ENCODE data around the gene ITPKC.

The ITPKC gene

GRCh38 chr19:40685016-40685526 is 31.8 kb upstream of the ITPKC start:
- ChIA-PET CTCF (no interaction called here), POLR2A (interaction anchor here (0.6 kb wide), 1 partner anchor 23 kb away, joined by 3 read pairs; no protein-coding TSS in a partner anchor)
- Histone ChIP-seq H3K27ac (ENCODE audit: insufficient read depth in 1 of 2, low read depth in 1 of 2, low read length in 2 of 2, poor library complexity in 1 of 2, severe bottlenecking in 2 of 2) (no peak overlapping the region), H3K9me3 (ENCODE audit: control extremely low read depth in 1 of 5, control insufficient read depth in 4 of 5, insufficient read depth in 2 of 5, low read depth in 1 of 5, low read length in 4 of 5) (no peaks in the 10 kb centered on the region), H3K4me1 (ENCODE audit: control extremely low read depth in 1 of 4, control insufficient read depth in 4 of 4, insufficient read depth in 4 of 4, low read length in 3 of 4) (peaks cover 0 to 13% (median 7%) of the 10 kb centered on the region in 4 experiments), H3K36me3 (ENCODE audit: control insufficient read depth in 4 of 4, insufficient read depth in 4 of 4, low read length in 3 of 4) (peaks cover 0 to 40% (median 18%) of the 10 kb centered on the region in 4 experiments), H3K4me3 (ENCODE audit: control insufficient read depth in 1 of 7, extremely low read depth in 1 of 7, insufficient read depth in 4 of 7, low read depth in 2 of 7, low read length in 6 of 7) (no peak overlapping the region), H3K27me3 (replicated peaks in 2 of 5; ENCODE audit: control insufficient read depth in 4 of 5, insufficient read depth in 5 of 5, low read length in 4 of 5) (no peaks in the 10 kb centered on the region)
- DNase-seq: no peak
- 89% methylated on average over 3 of the region's 3 CpGs for WGBS (ENCODE audit: insufficient coverage)

GRCh38 chr19:40685563-40685962 is 31.3 kb upstream of the ITPKC start:
- ChIA-PET CTCF (no interaction called here), POLR2A (interaction anchor here (0.6 kb wide), 1 partner anchor 23 kb away, joined by 3 read pairs; no protein-coding TSS in a partner anchor)
- H3K36me3 ChIP-seq (ENCODE audit: control insufficient read depth in 4 of 4, insufficient read depth in 4 of 4, low read length in 3 of 4): peaks cover 0 to 38% (median 17%) of the 10 kb centered on the region in 4 experiments
- 90% methylated on average over 3 of the region's 6 CpGs for WGBS (ENCODE audit: insufficient coverage)
- H3K27me3 ChIP-seq (replicated peaks in 2 of 5; ENCODE audit: control insufficient read depth in 4 of 5, insufficient read depth in 5 of 5, low read length in 4 of 5): no peaks in the 10 kb centered on the region
- no peaks in the 10 kb centered on the region for H3K9me3 ChIP-seq (ENCODE audit: control extremely low read depth in 1 of 5, control insufficient read depth in 4 of 5, insufficient read depth in 2 of 5, low read depth in 1 of 5, low read length in 4 of 5)
- no peak for DNase-seq
- no peak overlapping the region for H3K27ac ChIP-seq (ENCODE audit: insufficient read depth in 1 of 2, low read depth in 1 of 2, low read length in 2 of 2, poor library complexity in 1 of 2, severe bottlenecking in 2 of 2)
- H3K4me1 ChIP-seq (ENCODE audit: control extremely low read depth in 1 of 4, control insufficient read depth in 4 of 4, insufficient read depth in 4 of 4, low read length in 3 of 4): peaks cover 0 to 15% (median 9%) of the 10 kb centered on the region in 4 experiments
- no peak overlapping the region for H3K4me3 ChIP-seq (ENCODE audit: control insufficient read depth in 1 of 7, extremely low read depth in 1 of 7, insufficient read depth in 4 of 7, low read depth in 2 of 7, low read length in 6 of 7)

GRCh38 chr19:40686882-40687524 is 29.9 kb upstream of the ITPKC start:
- no peaks in the 10 kb centered on the region for H3K27me3 ChIP-seq (replicated peaks in 2 of 5; ENCODE audit: control insufficient read depth in 4 of 5, insufficient read depth in 5 of 5, low read length in 4 of 5)
- peaks cover 0 to 28% (median 22%) of the 10 kb centered on the region in 4 experiments for H3K4me1 ChIP-seq (ENCODE audit: control extremely low read depth in 1 of 4, control insufficient read depth in 4 of 4, insufficient read depth in 4 of 4, low read length in 3 of 4)
- peaks cover 0 to 30% (median 10%) of the 10 kb centered on the region in 4 experiments for H3K36me3 ChIP-seq (ENCODE audit: control insufficient read depth in 4 of 4, insufficient read depth in 4 of 4, low read length in 3 of 4)
- 93% methylated on average over 9 of the region's 14 CpGs for WGBS (ENCODE audit: insufficient coverage)
- DNase-seq: no peak
- CTCF ChIA-PET: no interaction called here
- no peak overlapping the region for H3K4me3 ChIP-seq (ENCODE audit: control insufficient read depth in 1 of 7, extremely low read depth in 1 of 7, insufficient read depth in 4 of 7, low read depth in 2 of 7, low read length in 6 of 7)
- POLR2A ChIA-PET: no interaction called here
- no peaks in the 10 kb centered on the region for H3K9me3 ChIP-seq (ENCODE audit: control extremely low read depth in 1 of 5, control insufficient read depth in 4 of 5, insufficient read depth in 2 of 5, low read depth in 1 of 5, low read length in 4 of 5)
- no peak overlapping the region for H3K27ac ChIP-seq (ENCODE audit: insufficient read depth in 1 of 2, low read depth in 1 of 2, low read length in 2 of 2, poor library complexity in 1 of 2, severe bottlenecking in 2 of 2)

- H3K27me3 ChIP-seq (replicated peaks in 2 of 5; ENCODE audit: control insufficient read depth in 4 of 5, insufficient read depth in 5 of 5, low read length in 4 of 5): no peaks in the 10 kb centered on the region
- no peaks in the 10 kb centered on the region for H3K9me3 ChIP-seq (ENCODE audit: control extremely low read depth in 1 of 5, control insufficient read depth in 4 of 5, insufficient read depth in 2 of 5, low read depth in 1 of 5, low read length in 4 of 5)
- DNase-seq: peak in 2 of 3 donors; percentile 39 to 44
- ChIA-PET CTCF (interaction anchor here (0.7 kb wide), 1 partner anchor 26 kb away, joined by 4 read pairs; no protein-coding TSS in a partner anchor), POLR2A (no interaction called here)
- H3K36me3 ChIP-seq (ENCODE audit: control insufficient read depth in 4 of 4, insufficient read depth in 4 of 4, low read length in 3 of 4): peaks cover 0 to 29% (median 11%) of the 10 kb centered on the region in 4 experiments
- H3K27ac ChIP-seq (ENCODE audit: insufficient read depth in 1 of 2, low read depth in 1 of 2, low read length in 2 of 2, poor library complexity in 1 of 2, severe bottlenecking in 2 of 2): no peak overlapping the region
- no peak overlapping the region for H3K4me3 ChIP-seq (ENCODE audit: control insufficient read depth in 1 of 7, extremely low read depth in 1 of 7, insufficient read depth in 4 of 7, low read depth in 2 of 7, low read length in 6 of 7)
- peaks cover 0 to 28% (median 23%) of the 10 kb centered on the region in 4 experiments for H3K4me1 ChIP-seq (ENCODE audit: control extremely low read depth in 1 of 4, control insufficient read depth in 4 of 4, insufficient read depth in 4 of 4, low read length in 3 of 4)
- 85% methylated on average over 12 of the region's 12 CpGs for WGBS (ENCODE audit: insufficient coverage)
Measured at GRCh38 chr19:40687525-40688016, 29.3 kb upstream of the ITPKC start.

- WGBS (ENCODE audit: insufficient coverage): no CpG with 5 or more reads among the region's 1 CpG
- POLR2A ChIA-PET: no interaction called here
- no peak for DNase-seq
- H3K36me3 ChIP-seq (ENCODE audit: control insufficient read depth in 4 of 4, insufficient read depth in 4 of 4, low read length in 3 of 4): peaks cover 0 to 30% (median 11%) of the 10 kb centered on the region in 4 experiments
- peaks cover 0 to 28% (median 23%) of the 10 kb centered on the region in 4 experiments for H3K4me1 ChIP-seq (ENCODE audit: control extremely low read depth in 1 of 4, control insufficient read depth in 4 of 4, insufficient read depth in 4 of 4, low read length in 3 of 4)
- no peak overlapping the region for H3K27ac ChIP-seq (ENCODE audit: insufficient read depth in 1 of 2, low read depth in 1 of 2, low read length in 2 of 2, poor library complexity in 1 of 2, severe bottlenecking in 2 of 2)
- H3K9me3 ChIP-seq (ENCODE audit: control extremely low read depth in 1 of 5, control insufficient read depth in 4 of 5, insufficient read depth in 2 of 5, low read depth in 1 of 5, low read length in 4 of 5): no peaks in the 10 kb centered on the region
- no peak overlapping the region for H3K4me3 ChIP-seq (ENCODE audit: control insufficient read depth in 1 of 7, extremely low read depth in 1 of 7, insufficient read depth in 4 of 7, low read depth in 2 of 7, low read length in 6 of 7)
- no peaks in the 10 kb centered on the region for H3K27me3 ChIP-seq (replicated peaks in 2 of 5; ENCODE audit: control insufficient read depth in 4 of 5, insufficient read depth in 5 of 5, low read length in 4 of 5)
- CTCF ChIA-PET: interaction anchor here (0.7 to 0.9 kb wide), 2 partner anchors 26 to 118 kb away, joined by 3 to 4 read pairs; no protein-coding TSS in a partner anchor
Measured at GRCh38 chr19:40688309-40688708, 28.6 kb upstream of the ITPKC start.

GRCh38 chr19:40688987-40689338 is 27.9 kb upstream of the ITPKC start:
- CTCF ChIA-PET: no interaction called here
- POLR2A ChIA-PET: no interaction called here
- 90% methylated on average over 4 of the region's 4 CpGs for WGBS (ENCODE audit: insufficient coverage)
- peaks cover 0 to 35% (median 14%) of the 10 kb centered on the region in 4 experiments for H3K36me3 ChIP-seq (ENCODE audit: control insufficient read depth in 4 of 4, insufficient read depth in 4 of 4, low read length in 3 of 4)
- peaks cover 0 to 28% (median 23%) of the 10 kb centered on the region in 4 experiments for H3K4me1 ChIP-seq (ENCODE audit: control extremely low read depth in 1 of 4, control insufficient read depth in 4 of 4, insufficient read depth in 4 of 4, low read length in 3 of 4)
- H3K27ac ChIP-seq (ENCODE audit: insufficient read depth in 1 of 2, low read depth in 1 of 2, low read length in 2 of 2, poor library complexity in 1 of 2, severe bottlenecking in 2 of 2): no peak overlapping the region
- DNase-seq: no peak
- H3K9me3 ChIP-seq (ENCODE audit: control extremely low read depth in 1 of 5, control insufficient read depth in 4 of 5, insufficient read depth in 2 of 5, low read depth in 1 of 5, low read length in 4 of 5): no peaks in the 10 kb centered on the region
- no peaks in the 10 kb centered on the region for H3K27me3 ChIP-seq (replicated peaks in 2 of 5; ENCODE audit: control insufficient read depth in 4 of 5, insufficient read depth in 5 of 5, low read length in 4 of 5)
- no peak overlapping the region for H3K4me3 ChIP-seq (ENCODE audit: control insufficient read depth in 1 of 7, extremely low read depth in 1 of 7, insufficient read depth in 4 of 7, low read depth in 2 of 7, low read length in 6 of 7)
